Measurements from ENCODE around the gene TSPAN18.
A peak's percentile ranks its signal among the peaks of the same experiment; 100 is the strongest.
"Not testable (repeated sequence)": the region's sequence is repeated elsewhere in the genome, so short reads cannot be mapped to it uniquely, and the experiment has no call there.

TSPAN18 gene

GRCh38 chr11:44854086-44854485, 127.3 kb downstream of the TSPAN18 start:
- DNase-seq, result no peak

GRCh38 chr11:44854741-44855492, 128.2 kb downstream of the TSPAN18 start:
- DNase-seq, result no peak

- DNase-seq, result no peak
Observed at GRCh38 chr11:44855493-44855849, 128.7 kb downstream of the TSPAN18 start.

DNA sequence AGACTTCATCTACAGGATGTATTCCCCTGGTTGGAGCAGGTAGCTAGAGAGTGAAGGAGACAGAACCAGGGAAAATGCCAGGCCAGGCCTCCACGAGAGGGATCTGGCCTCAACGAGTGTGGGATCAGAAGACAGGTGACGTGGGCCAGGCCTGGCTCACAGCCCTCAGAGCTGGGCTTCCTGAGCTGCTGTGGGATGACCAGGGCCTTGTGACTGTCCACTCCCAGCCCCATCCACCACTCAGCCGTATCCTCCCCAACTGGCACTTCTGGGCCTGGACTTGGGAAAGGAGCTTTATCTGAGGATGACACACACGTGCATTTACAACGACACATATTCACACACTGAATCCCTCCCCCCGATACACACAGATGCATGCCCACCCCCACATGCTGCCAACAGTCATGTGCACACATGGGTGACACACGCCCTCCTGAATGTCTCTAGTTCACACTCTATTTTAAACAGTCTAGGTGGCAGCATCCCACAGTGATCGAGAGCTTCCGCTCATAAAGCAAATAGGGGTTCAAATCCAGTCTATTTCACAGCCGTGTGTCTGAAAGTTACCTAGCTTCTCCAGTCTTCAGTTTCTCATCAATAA, 130.8 kb downstream of the TSPAN18 start:
- DNase-seq, result no peak

DNA sequence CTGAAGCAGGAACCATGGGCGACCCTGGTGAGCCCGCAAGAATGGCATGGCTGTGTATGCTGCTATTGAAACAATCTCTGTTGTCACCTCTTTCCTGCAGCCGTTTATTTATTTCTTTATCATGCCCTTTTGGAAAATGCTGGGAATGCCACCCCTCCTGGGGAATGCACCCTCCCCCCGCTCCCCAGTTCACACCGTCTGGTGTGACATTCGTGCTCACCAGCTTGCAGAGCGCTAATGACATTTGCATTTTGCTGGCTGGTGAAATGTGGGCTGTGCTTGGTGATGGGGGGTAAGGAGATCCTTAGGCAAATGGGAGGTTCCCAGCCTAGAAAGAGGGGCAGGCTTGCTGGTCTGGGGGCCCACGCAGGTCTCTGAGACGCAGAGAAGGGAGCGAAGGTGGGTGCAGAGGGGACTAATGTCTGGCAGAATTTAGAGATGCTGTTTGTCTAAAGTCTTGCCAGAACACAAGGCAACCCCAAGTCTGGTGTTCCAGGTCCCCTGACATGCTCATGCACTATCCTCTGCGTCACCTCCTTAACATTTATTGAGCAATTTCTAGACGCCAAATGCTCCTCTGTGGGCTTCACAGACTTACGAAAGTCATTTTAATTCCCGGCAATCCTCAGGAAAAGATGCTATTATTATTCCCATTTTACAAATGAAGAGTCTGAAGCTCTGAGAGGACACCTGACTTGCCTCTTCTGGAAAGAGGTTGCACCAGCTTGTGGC, 132.2 kb downstream of the TSPAN18 start:
- no peak for DNase-seq

DNA sequence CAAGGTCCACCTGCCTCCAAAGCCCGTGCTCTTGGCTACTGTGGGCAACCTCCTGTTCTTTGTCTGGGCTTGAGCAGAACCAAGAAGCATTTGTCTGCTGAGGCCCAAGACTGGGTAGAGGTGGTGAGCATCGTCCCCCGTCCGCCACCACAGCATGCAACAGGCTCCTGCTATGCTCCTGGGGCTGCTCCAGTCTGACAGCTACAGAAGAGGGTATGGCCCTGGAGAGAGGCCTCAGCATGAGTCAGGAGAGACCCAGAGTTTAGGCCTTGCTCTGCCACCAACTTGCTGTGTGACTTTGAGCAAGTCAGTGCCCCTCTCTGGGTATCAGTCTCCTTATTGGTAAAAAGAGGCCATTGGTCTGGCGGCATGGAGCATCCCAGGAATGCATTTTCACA, 132.8 kb downstream of the TSPAN18 start:
- DNase-seq, result no peak

- DNase-seq, result no peak
Observed at GRCh38 chr11:44860346-44860745, 133.6 kb downstream of the TSPAN18 start.

- DNase-seq, result peak; percentile 96
Observed at GRCh38 chr11:44861849-44862557, 135.2 kb downstream of the TSPAN18 start.

GRCh38 chr11:44862558-44863101, 135.9 kb downstream of the TSPAN18 start:
- no peak for DNase-seq

DNA sequence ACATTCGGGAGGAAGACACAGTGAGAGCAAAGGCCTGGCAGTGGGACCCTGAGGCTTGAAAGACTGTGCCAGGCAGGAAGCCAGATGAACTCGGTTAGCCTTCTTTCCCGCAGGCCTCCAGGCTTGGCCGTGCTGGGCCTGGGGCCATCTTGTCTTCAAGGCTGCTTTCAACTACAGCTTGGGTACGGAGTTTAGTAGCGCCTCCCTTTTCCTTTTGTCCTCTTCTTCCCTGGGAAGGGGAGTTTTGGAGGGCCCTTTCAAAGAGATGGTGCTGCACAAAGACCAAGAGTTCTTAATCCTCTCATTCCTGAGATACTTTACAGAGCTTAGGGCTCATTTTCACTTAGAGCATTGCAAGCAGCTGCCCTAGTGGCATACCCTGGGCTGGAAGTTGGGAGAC, 136.5 kb downstream of the TSPAN18 start:
- no peak for DNase-seq

DNA sequence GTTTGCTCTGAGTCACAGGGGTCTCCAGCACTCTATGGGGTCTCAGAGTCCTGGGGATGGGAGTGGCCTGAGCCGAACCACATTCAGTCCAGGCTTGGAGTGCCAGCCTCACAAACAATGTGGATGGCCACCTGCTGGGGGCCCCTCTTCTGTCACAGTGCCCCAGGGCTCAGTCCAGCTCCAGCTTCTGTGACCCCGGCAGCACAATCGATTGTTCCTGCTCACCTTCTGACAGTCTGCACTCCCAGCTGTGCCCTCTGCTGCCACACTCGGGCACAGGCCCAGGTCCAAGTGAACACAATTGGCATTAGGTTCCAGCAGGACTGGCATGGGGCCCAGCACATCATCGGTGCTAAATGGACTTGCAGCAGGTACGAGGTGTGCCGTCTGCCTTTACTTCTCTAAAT, 139.1 kb downstream of the TSPAN18 start:
- no peak for DNase-seq

- no peak for DNase-seq
Observed at GRCh38 chr11:44866286-44866685, 139.5 kb downstream of the TSPAN18 start.

- DNase-seq, result no peak
Observed at GRCh38 chr11:44868021-44868420, 141.3 kb downstream of the TSPAN18 start.

DNA sequence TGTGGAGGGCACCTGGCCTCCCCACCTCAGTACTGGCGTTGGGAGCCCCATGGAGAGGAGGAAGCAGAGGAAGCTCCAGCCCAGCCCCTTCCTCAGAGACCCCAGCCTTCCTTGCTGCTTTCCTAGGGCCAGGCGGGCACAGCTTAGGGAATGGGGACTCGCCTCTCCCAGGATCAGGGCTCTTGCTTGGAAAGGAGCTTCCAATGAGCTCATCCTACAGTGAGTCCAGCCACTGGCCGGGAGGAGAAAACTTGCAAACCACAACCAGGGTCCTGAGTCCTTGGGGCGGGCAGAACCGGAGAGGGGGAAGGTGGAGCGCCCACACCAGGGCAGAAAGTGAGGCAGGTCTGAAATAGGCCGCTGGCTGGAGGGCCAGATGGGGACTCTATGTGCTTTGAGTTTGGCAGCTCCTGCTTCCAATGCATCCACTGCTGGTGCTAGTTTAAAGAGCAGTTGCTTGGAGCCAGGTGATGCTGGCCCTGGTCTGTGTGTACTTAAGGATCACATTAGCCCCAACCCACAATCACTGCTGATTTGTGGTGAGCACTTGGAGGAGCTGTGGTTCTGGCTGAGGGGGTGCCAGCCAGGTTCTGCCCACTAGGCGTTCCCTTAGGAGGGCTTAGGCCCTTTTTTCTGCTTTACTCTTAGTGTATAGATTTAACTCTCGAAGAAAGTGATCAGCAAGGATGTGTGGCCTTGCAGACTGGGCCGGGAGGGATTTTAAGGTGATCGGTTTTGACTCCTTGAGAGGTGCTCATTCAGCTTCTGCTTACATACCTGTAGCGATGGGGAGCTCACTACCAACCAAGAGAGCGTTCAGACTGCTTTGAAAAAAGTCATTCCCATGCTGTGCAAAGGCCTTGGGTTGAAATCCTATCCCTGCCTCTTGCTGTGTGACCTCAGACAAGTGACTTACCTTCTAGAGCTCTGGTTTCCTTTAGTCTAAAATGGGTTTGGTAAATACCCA, 142.0 kb downstream of the TSPAN18 start:
- DNase-seq, result no peak

GRCh38 chr11:44870181-44870580, 143.4 kb downstream of the TSPAN18 start:
- no peak for DNase-seq

GRCh38 chr11:44870615-44871176, 143.9 kb downstream of the TSPAN18 start:
- DNase-seq, result no peak

- DNase-seq, result not testable (repeated sequence)
Observed at GRCh38 chr11:44871682-44872081, 144.9 kb downstream of the TSPAN18 start.

- DNase-seq, result no peak
Observed at GRCh38 chr11:44872556-44872955, 145.8 kb downstream of the TSPAN18 start.

DNA sequence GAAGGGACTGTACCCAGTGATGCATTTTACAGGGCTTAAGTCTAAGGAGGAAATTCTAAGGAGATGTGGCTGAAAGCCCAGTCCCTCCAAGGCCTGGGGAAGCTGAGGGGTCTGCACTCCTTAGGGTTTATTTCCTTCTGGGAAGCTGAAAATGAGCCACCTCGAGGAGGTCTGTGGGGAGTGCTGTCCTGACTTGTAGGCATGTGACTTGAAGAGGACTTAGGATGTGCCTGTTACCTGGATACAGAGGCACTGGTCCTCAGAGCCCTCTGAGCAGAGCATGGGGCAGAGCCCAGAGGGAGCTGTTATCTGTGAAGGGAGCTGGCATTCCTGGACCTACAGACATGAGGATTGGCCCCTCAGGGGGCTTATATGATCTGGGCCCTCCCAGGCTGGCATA, 146.8 kb downstream of the TSPAN18 start:
- DNase-seq, result no peak

- DNase-seq, result no peak
Observed at GRCh38 chr11:44874284-44874683, 147.5 kb downstream of the TSPAN18 start.

- DNase-seq, result no peak
Observed at GRCh38 chr11:44875037-44875436, 148.3 kb downstream of the TSPAN18 start.

Data from NK-92 treated with Interleukin-12 subunit alpha and Interleukin-12 subunit beta, amount 100 ng/mL, for 24 hours (cell line).